Inflammatory macrophage (primary cell): ENCODE measurements around the gene CDR2.
A peak's percentile ranks its signal among the peaks of the same experiment; 100 is the strongest.
"Not testable (repeated sequence)": the region's sequence is repeated elsewhere in the genome, so short reads cannot be mapped to it uniquely, and the experiment has no call there.

Experiments
- DNase-seq, 2 donors: peaks; one replicate each; pipeline ENCODE4 v3.0.0-alpha.2; 2020 to 2022

CDR2 gene

DNA sequence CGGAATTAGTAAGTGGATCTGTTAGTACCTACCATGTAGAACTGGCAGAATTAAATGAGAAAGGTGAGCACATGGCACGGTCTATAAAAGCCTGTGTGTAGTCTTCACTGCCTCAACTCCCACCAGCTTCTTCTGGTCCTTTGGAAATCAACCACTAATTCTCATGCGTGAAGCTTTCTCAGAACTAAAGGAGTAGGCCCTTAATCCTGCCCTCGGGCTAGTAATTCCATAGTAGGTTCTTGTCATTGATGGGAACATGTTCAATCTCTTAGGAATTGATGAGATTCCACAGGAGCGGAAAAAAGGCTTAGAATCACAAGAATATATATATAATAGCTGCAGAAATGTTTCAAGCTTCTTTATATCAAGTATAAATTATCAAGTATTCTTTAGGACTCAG lies 21.7 kb downstream of the CDR2 start:
- no peak for DNase-seq

DNA sequence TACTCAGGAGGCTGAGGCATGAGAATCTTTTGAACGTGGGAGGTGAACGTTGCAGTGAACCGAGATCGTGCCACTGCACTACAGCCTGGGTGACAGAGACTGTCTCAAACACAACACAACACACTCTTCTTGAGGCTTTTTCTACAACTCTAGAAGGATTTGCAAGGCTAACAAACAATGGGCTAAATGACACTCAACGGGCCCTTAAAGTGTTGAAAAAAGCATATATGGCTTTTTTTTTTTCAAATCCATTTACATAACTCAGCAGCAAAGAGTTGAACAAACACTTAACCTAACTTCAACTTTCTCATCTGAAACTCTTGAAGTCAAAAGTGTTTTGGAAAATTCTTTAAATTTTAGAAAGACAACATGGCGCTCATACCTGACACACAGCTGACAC lies 22.3 kb downstream of the CDR2 start:
- no peak for DNase-seq

DNA sequence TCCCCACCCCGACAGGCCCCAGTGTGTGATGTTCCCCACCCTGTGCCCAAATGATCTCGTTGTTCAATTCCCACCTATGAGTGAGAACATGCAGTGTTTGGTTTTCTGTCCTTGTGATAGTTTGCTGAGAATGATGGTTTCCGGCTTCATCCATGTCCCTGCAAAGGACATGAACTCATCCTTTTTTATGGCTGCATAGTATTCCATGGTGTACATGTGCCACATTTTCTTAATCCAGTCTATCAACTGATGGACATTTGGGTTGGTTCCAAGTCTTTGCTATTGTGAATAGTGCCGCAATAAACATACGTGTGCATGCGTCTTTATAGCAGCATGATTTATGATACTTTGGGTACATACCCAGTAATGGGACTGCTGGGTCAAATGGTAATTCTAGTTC lies 23.4 kb downstream of the CDR2 start:
- DNase-seq = not testable (repeated sequence)

DNA sequence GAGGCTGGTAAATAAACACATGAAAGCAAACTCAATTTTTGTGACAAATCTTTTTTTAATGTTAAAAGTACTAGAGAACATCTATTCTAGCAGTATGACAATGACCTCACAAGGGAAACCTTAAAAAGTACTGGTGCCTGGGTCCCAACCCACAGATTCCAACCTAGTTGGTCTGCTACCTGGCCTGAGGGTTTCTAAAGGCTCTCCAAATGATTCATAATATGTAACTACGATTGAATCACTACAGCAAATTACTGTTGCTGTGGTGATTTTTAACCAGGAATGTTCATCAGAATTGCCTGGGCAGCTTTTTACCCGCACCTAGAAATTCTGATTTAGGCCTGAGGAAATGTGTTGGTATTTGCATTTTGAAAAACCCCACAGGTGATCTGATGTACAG lies 26.1 kb downstream of the CDR2 start:
- no peak for DNase-seq

DNA sequence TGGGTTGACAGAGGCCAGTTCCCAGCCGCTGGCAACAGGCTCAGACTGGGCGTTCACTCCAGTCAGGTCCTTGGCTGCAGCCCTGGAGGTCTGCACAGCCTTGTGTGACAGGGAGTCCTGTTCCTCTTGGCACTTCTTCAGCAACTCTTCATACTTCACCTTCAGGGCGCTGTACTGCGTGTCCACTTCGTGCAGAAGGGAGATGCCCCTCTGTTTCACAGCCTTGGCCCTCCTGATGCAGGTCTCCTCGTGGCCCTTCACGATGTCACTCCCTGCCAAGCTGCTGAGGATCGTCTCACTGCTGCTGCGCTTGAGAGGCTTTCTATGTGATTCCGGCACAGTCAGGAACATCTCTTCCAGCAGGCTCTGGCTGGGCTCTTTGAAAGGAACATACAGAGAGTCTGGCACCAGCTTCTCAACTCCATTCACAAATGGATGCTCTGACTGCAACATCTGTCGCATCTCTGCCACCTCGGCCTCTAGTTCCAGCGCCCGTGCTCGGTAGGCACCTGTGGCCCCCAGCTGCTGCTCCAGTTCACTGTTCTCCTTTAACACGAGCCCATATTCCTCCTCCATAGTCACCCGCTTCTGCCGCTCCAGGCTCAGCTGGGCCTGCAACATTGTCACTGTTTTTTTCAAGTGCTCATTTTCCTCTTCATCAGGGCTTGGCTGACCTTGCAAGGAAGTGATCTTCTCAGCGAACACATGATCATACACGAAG lies 27.2 kb downstream of the CDR2 start:
- DNase-seq = no peak

DNA sequence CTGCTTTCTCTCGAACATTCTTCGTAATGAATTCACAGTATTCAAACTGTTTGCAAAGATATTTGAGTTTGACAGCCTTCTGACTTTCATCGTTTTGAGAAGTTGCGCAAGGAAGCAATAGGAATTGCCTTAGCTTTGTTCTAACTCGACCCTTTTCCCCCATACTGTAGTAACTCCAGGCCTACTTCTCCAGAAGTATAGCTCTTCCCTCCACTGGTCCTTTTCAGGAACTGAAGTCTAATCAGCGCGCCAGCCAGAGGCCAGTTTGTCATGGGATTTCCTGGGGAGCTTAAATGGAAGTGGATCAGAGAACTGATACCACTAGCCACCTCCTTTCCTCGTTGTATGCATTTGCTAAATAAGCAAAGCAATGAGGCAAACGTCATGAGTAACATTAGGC lies 27.9 kb downstream of the CDR2 start:
- peak; percentile 88 to 93 for DNase-seq

DNA sequence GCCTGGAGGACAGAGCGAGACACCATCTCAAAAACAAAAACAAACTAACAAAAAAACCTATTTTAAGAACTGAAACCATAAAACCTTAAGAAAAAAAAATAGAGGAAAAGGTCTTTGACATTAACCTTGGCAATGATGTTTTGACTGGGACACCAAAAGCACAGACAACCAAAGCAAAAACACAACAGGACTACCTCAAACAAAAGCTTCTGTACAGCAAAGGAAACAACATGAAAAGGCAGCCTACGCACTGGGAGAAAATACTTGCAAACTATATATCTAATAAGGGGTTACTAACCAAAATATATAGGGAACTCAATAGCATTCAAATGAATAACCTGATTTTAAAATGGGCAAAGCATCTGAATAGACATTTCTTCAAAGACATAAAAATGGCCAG lies 32.3 kb downstream of the CDR2 start:
- no peak for DNase-seq

DNA sequence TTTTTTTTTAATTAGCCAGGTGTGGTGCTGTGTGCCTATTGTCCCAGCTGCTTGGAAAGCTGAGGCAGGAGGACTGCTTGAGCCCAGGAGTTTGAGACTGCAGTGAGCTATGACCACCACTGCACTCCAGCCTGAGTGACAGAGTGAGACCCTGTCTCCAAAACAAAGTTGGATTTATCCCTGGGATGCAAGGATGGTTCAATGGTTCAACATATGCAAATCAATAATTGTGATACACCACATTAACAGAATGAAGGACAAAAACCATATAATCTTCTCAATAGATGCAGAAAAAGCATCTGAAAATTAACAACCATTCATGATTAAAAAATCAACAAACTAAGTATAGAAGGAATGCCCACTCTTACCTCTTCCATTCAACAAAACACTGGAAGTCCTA lies 33.5 kb downstream of the CDR2 start:
- DNase-seq = no peak

DNA sequence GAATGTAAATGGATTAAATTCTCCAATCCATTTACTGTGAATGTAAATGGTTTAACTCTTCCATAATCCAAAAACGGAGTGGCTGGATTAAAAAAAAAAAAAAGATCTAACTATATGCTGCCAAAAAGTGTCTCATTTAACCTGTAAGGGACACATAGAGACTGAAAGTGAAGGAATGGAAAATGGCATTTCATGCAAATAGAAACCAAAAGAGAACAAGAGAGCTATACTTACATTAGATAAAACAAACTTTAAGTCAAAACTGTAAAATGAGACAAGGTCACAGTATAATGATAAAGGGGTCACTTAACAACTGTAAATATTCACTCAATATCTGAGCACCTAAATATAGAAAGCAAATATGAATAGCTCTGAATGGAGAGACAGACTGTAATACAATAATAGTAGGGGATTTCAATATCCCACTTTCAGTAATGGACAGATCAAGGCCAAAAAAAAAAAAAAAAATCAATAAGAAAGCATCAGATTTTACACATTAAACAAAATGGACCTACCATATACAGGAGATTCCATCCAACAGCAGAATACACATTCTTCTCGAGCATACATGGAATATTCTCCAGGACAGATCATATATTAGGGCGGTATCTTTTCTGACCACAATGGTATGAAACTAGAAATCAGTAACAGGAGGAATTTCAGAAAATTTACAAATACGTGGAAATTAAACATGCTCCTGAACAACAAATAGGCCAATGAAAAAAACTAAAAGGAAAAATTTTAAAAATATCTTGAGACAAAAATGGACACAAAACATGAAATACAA lies 36.4 kb downstream of the CDR2 start:
- no peak for DNase-seq

DNA sequence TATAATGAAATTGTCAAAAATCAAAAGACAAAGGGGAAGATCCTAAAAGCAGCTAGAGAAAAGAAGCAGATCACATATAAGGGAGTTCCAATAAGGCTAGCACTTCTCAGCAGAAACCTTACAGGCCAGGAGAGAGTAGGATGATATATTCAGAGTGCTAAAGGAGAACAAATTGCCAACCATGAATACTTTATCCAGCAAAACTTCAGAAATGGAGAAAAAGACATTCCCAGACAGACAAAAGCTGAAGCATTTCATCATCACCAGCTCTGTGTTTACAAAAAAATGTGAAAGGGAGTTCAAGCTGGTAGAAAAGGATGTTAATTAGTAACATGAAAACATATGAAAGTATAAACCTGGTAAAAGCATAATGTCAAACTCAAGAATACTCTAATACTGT lies 37.4 kb downstream of the CDR2 start:
- DNase-seq = no peak

DNA sequence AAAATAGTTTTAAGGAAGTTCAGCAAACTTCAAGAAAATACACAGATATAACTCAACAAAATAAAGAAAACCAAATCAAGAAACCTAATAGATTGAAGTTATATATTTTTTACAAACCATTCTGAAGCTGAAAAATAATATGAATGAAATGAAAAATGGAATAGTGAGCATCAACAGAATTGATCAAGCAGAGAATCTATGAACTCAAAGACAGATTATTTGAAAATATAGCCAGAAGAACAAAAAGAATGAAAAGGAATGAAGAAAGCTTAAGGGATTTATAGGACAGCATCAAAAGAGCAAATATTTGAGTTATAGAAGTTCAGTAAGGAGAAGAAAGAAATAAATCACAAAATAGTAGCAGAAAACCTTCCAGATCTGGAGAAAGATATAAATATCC lies 37.8 kb downstream of the CDR2 start:
- no peak for DNase-seq

DNA sequence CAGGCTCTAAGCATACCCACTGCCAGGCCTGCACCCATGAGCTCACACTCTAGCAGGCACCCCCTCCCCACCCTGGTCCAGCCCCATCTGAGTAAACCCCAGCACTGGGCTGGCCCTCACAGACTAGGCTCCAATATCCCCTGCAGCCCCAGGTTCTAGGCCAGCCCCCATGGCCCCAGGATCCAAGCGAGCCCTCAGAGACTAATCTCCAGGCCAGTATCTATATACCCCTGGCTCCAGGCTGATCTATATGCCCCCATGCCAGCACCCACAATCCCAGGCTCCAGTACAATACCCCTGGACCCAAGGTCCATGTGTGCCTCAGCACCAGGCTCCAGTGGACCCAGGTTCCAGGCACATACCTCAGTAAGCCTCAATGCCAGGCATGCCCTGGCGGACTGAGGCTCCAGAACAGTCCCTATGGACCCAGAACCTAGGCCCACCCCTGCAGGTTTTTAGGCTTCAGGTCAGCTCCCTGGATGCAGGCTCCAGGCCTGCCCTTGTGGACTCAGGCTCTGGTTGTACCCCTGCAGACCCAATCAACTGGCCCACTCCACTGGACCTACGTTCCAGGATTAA lies 38.7 kb downstream of the CDR2 start:
- DNase-seq = no peak

DNA sequence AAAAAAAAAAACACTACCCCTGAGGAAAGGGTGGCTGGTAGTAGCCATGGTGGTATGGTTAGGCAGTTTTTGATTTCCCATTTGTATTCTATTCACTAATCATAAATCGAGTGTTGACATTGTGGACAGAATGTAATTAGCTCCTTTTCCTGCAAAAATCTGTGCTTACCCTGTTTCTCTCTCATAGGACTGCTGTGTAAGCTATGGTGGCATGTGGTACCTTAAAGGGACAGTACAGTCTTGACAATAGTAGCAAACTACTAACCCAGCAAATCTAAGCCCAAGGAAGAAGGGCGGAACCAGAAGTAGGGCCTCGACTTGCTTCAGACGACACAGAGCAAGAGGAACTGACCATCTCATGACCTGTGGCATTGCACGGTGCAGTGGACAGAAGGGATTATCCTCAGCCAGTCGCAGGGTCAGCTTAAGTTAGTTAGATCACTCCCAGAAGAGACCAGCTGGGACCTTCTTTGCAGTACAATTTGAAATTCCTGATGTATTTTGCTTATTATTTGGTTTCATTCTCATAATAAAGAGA lies 40.9 kb downstream of the CDR2 start:
- DNase-seq = peak; percentile 78 to 85

DNA sequence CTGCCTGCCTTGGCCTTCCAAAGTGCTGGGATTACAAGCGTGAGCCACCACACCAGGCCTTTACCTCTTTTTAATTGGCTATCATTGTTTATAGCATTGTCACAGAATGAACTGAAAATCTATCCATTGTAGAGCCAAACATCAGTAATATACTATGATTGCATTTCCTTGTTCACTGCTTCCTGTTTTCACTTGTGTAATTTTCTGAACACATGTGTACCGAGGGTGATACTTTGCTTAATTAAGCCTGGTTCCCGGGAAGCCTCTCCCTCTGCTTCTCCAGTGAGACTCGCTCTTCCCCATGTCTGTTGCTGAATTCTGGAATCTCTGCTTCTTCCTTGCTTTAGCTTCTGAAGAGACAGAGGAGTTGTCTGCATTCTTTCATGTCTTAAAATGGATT lies 44.1 kb downstream of the CDR2 start:
- DNase-seq = peak; percentile 39 to 48

DNA sequence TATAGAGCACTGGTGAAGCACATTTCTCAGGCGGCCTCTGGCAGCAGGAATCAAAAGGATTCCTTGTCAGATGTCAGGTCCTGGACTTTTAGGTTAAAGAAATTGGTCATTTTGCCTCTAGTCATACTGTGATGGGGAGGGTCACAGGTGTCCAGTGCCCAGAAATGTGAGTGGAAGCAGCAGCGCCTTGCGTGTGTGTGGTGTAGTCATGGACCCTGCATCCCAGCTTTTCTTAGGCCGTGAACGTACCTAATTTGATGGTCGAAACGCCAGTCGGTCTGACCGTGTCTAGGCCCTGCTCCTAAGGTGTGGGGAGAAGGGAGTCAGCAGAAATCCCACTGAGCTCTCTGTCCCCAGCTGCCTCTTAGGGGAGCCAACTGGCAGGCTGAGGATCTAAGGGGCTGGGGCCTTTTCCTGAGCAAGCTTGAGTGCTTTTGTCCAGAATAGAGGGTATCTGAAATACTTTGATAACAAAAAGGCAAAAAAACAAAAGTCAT lies 45.2 kb downstream of the CDR2 start:
- DNase-seq = no peak

DNA sequence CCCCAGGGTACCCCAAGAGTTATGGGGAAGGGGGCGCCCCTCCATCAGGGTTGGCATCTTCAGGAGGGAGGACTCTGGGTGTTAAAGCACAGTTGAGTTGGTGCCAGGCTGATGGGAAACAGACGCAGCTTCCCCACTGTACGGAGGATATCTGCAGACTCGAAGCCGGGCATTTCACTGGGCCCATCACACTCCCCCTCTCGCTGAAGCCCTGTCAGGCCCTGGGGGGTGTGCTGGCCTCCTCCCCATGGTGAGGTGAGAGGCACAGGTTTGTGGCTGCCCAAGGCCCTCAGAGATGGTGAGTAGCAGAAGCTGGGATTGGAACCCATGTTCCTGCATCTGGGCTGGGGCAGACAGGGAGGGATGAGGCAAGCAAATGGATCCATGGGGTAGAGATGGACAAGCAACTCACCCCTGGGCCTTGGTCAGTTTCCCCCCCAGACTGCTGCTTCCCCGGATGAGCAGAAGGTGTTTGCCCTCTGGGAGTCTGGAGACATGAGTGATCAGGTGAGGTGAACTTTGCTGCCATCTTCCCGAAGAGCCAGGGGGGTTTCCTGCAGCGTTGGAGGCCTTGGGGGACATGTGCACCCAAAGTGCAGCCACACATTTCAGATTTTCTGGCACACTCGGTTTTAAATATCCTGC lies 46.2 kb downstream of the CDR2 start:
- no peak for DNase-seq

DNA sequence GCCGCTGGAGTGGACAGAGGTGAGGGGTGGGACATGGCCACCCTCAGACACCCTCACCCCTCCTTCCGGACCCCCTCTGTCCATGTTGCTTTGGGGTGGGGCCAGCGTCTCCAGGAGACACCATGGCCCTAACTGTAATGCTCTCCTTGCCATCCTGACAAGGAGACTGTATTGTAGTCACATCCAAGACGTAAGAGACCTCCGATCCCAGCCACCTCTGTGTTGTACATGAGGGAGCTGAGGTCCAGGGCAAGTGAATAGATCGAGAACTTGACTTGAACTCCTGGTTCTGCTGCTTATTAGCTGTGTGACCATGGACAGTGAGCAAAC lies 47.0 kb downstream of the CDR2 start:
- DNase-seq = no peak

DNA sequence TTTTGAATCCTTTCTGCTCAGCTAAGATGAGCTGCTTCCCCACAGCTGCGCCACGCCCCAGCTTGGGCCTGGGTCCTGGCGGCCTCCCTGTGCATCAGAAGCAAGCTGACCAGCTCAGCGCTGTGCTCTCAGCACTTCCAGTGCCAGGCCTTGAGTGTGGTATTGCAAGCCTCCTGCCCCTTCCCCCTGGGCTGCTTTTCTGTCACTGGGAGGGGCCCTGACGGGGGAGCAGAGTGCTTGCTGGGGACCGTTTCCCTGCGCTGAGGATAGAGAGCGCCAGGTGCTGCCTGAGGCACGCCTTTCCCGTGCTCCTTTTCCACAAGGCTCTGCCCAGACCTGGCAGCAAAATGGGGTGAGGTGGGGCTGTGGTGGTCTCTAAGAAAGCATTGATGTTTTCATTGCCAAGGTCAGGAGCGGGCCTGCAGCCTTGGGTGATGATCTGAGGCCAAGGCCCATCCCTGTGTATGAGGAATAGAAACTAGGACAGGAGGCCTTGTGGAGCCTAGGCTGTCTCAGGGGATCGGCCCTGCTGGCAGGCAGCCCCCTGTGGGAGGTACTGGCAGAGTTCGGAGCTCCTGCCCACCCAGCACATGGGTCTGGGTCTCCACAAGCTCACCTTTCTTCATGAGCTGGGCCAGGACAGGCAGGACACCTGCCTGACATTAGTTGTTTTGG lies 47.5 kb downstream of the CDR2 start:
- no peak for DNase-seq

DNA sequence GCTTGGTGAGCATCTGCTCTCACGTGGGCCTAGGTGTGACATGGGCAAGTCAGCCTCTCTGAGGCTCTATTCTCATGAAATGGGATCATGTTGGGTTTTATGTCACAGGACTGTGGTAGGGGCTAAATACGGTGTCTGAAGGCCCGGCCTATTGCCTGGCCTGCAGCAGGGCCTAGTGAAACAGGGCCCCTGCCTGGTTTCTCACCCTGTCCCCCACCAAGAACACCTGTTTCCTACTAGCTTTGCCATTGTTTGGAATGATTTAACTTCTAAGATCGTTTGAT lies 48.1 kb downstream of the CDR2 start:
- DNase-seq = no peak

DNA sequence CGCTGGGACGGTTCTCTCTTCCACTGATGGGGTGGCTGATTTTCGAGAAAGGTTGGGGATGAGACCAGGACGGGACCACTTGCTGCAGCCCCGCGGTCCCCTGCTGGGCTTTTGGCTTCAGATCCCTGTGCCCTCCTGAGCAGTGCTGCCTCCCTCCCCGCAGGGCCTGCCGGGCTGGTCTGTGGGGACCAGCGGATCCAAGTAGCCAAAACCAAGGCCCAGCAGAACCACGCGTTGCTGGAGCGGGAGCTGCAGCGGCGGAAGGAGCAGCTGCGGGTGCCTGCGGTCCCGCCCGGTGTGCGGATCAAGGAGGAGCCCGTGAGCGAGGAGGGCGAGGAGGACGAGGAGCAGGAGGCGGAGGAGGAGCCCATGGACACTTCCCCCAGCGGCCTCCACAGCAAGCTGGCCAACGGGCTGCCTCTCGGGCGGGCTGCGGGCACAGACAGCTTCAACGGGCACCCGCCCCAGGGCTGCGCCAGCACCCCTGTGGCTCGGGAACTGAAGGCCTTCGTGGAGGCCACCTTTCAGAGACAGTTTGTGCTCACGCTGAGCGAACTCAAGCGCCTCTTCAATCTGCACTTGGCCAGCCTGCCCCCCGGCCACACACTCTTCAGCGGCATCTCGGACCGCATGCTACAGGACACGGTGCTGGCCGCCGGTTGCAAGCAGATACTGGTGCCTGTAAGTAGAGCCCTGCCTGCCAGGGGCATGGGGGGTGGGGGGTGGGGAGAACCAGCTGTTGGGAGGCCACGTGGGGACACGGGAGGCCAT lies 48.6 kb downstream of the CDR2 start:
- DNase-seq = no peak

DNA sequence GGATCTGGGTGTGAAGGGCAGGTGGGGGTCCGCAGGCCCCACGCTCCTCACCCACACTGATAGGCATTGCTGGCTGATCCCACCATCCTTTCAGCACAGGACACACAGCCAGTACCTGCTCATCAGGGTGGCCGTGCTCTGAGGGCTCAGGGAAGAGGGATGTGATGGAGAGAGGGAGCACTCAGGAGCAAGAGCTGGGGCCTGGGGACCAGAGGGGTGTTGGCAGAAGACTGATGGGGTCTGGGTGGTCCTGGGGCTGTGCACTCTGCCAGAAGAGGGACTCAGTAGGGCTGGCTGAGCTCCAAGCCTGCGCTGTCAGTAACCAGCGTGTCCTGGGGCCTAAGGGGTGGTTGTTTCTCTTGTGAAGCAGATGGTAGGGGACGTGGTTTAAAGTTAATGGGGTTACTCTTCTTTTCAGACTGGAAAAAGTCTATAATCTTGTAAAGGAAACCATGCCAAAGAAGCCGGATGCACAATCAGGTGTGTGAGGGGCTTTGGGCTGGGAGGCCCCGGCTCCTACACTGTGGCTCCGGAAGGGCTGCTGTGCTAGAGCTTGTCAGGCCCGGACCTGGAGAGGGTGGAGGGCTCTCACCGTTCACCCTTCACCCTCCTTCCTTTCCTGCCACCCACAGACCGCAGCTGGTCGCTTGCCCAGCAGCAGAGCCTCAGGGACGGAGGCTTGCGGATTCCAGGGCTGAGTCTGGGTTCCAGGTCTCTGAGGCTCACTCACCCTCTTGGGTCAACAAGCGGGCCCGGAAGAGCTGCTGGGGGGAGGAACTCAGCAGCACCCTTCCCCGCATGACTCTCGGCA lies 49.4 kb downstream of the CDR2 start:
- DNase-seq = no peak
